Measurements from ENCODE around the gene SIK3.

GRCh38 chr11:117045956-117046355 is 52.3 kb downstream of the SIK3 start:
- no peak for TF ChIP-seq POLR2AphosphoS5 (IDR thresholded peaks at IDR 0.05; ENCODE audit: insufficient read depth, low read depth, low read length)
- no peak for TF ChIP-seq POLR2A (IDR thresholded peaks at IDR 0.05; ENCODE audit: low read depth, low read length)
- TF ChIP-seq CTCF (IDR thresholded peaks at IDR 0.05; ENCODE audit: extremely low read depth in 1 of 2, insufficient read depth in 1 of 2, low read depth in 1 of 2, low read length in 2 of 2) = no peak

All from endothelial cell of umbilical vein (primary cell).